ENCODE data around the gene CTNNA3.

- no peak for TF ChIP-seq CTCF (IDR thresholded peaks at IDR 0.05)
- no peak for TF ChIP-seq POLR2A (IDR thresholded peaks at IDR 0.05)
Observed at GRCh38 chr10:66880292-66880691, 815.7 kb downstream of the CTNNA3 start.

Measured in testis (tissue), 2 donors.